ENCODE results near the gene CBLN3. TPM values are rescaled to one million over a fixed set of nuclear protein-coding genes. Genes with fewer than 3 reads are reported as not detected.
A peak's percentile ranks its signal among the peaks of the same experiment; 100 is the strongest.

CBLN3 gene
- total RNA-seq, 1 experiment from 2014 or later: 0.94 TPM

DNA sequence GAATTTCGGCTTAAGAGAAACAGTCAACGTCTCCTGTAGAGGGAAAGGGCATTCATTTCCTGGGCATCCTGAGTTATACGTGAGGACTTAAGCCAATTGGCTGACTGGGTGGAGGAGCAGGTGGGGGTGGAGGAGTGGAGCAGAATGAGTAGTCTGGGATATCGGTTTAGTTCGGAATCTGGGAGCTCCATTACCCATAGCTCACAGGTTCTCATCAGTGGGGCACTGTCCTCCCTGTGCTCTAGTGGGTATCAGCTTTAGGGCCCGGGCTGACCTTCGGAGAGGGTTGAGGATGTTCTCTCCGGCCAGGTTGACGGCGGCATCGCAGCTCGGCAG is 12.4 kb upstream of the CBLN3 start:
- TF ChIP-seq, protein P1, sequence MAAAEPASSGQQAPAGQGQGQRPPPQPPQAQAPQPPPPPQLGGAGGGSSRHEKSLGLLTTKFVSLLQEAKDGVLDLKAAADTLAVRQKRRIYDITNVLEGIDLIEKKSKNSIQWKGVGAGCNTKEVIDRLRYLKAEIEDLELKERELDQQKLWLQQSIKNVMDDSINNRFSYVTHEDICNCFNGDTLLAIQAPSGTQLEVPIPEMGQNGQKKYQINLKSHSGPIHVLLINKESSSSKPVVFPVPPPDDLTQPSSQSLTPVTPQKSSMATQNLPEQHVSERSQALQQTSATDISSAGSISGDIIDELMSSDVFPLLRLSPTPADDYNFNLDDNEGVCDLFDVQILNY (CRISPR knock-in tag; IDR thresholded peaks at IDR 0.05): no peak
- TF ChIP-seq, protein P2, sequence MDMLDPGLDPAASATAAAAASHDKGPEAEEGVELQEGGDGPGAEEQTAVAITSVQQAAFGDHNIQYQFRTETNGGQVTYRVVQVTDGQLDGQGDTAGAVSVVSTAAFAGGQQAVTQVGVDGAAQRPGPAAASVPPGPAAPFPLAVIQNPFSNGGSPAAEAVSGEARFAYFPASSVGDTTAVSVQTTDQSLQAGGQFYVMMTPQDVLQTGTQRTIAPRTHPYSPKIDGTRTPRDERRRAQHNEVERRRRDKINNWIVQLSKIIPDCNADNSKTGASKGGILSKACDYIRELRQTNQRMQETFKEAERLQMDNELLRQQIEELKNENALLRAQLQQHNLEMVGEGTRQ (CRISPR knock-in tag; IDR thresholded peaks at IDR 0.05): no peak
- TF ChIP-seq, protein P3, sequence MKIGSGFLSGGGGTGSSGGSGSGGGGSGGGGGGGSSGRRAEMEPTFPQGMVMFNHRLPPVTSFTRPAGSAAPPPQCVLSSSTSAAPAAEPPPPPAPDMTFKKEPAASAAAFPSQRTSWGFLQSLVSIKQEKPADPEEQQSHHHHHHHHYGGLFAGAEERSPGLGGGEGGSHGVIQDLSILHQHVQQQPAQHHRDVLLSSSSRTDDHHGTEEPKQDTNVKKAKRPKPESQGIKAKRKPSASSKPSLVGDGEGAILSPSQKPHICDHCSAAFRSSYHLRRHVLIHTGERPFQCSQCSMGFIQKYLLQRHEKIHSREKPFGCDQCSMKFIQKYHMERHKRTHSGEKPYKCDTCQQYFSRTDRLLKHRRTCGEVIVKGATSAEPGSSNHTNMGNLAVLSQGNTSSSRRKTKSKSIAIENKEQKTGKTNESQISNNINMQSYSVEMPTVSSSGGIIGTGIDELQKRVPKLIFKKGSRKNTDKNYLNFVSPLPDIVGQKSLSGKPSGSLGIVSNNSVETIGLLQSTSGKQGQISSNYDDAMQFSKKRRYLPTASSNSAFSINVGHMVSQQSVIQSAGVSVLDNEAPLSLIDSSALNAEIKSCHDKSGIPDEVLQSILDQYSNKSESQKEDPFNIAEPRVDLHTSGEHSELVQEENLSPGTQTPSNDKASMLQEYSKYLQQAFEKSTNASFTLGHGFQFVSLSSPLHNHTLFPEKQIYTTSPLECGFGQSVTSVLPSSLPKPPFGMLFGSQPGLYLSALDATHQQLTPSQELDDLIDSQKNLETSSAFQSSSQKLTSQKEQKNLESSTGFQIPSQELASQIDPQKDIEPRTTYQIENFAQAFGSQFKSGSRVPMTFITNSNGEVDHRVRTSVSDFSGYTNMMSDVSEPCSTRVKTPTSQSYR (CRISPR knock-in tag; IDR thresholded peaks at IDR 0.05): 0 out of 2 replicates have a peak, but pooled peaks have one; percentile 10
- TF ChIP-seq ETV6 (CRISPR knock-in tag; IDR thresholded peaks at IDR 0.05) (no peak), EMX1 (CRISPR knock-in tag; IDR thresholded peaks at IDR 0.05) (0 out of 2 replicates have a peak, but pooled peaks have one; percentile 62), ZNF232 (CRISPR knock-in tag; IDR thresholded peaks at IDR 0.05) (no peak), GABPB1 (CRISPR knock-in tag; IDR thresholded peaks at IDR 0.05) (no peak)
- ATAC-seq (peak; percentile 12), DNase-seq (ENCODE audit: low spot score) (no peak)
- Mint-ChIP-seq H3K9me3 (peaks cover 3% of the 10 kb centered on the region; the same call in 1 of the 2 replicates), H3K4me1 (peaks cover 10% of the 10 kb centered on the region), H3K36me3 (peaks cover 27% of the 10 kb centered on the region), H3K4me3 (peak overlapping the region; percentile 88), H3K27ac (peak overlapping the region; percentile 99), H3K27me3 (ENCODE audit: low read depth) (no peaks in the 10 kb centered on the region)
- ChIA-PET CTCF (interaction anchor here (0.7 to 3.6 kb wide), 12 partner anchors 11 to 226 kb away, joined by 3 to 60 read pairs (median 6); partner anchors contain the start of genes CBLN3, CIDEB, KHNYN and LTB4R), POLR2A (interaction anchor here (0.7 to 1.6 kb wide), 5 partner anchors 11 to 109 kb away, joined by 3 to 15 read pairs (median 3); partner anchors contain the start of gene NYNRIN)

DNA sequence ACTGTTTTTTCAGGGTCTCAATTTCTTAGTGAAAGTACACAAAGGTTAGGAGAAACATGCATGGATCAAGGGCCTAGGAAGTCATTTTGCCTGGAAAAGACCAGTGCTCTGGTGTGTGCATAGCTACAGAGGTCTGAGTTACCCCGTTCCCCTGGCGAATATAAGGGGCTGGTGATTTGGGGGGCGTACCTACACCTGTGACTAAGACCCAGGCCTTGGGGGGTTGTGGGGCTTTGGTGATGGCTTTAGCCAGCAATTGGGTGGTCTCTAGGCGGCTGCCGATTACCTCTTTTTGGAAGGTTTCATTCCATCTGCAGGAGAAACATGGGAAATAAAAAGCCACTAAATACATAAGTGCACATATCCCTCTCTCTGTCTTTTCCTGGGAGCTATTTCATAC is 12.0 kb upstream of the CBLN3 start:
- Mint-ChIP-seq H3K27me3 (ENCODE audit: low read depth) (no peaks in the 10 kb centered on the region), H3K4me1 (peaks cover 10% of the 10 kb centered on the region), H3K36me3 (peaks cover 28% of the 10 kb centered on the region), H3K27ac (peak overlapping the region; percentile 99), H3K4me3 (peak overlapping the region; percentile 88), H3K9me3 (peaks cover 3% of the 10 kb centered on the region; the same call in 1 of the 2 replicates)
- ATAC-seq (no peak), DNase-seq (ENCODE audit: low spot score) (no peak)
- ChIA-PET POLR2A (interaction anchor here (0.7 to 1.6 kb wide), 4 partner anchors 10 to 109 kb away, joined by 3 to 15 read pairs (median 6); partner anchors contain the start of gene NYNRIN), CTCF (interaction anchor here (0.7 to 3.6 kb wide), 12 partner anchors 10 to 226 kb away, joined by 3 to 60 read pairs (median 6); partner anchors contain the start of genes CBLN3, CIDEB, KHNYN and LTB4R)
- TF ChIP-seq GRHL2 (CRISPR knock-in tag; IDR thresholded peaks at IDR 0.05; ENCODE audit: insufficient replicate concordance, severe bottlenecking): no peak

DNA sequence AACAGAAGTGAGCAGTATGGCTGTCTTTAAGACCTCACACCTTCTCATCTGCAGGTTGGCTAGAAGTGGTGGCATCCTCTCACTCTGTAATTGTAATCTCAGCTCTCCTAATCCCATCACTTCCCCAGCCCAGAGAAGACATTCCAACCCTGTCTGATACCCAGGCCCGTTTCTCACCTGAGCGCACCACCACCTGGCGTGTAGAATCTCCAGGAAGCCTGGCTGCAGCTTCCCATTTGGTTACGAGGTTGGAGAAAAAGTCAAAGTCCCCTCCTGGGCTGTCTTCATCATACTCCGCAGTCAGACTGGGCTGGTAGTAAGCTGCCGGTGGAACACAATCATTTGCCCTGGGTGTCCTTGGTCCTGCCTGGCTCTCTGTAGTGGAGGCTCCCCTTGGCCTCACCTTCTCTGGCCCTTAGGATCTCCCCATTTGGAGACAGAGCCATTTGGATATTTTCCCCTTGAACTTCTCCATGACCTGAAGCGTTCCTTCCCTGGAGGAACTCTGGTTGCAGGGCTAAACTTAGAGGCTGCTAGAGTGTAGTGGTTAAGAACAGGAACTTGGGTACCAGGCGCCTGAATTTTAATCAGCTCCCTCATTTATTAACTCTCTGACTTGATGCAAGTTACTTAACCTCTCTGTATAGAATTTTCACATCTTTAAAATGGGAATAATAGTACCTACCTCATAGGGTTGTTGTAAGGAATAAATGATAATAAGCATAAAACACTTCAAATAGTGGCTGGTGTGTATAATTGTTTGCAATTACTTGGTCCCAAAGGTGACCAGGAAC is 11.3 kb upstream of the CBLN3 start:
- H3K4me3 Mint-ChIP-seq: peak overlapping the region; percentile 88
- no peak overlapping the region for H3K27ac Mint-ChIP-seq
- ATAC-seq (no peak), DNase-seq (ENCODE audit: low spot score) (no peak)
- H3K9me3 Mint-ChIP-seq: peaks cover 3% of the 10 kb centered on the region; the same call in 1 of the 2 replicates
- peaks cover 10% of the 10 kb centered on the region for H3K4me1 Mint-ChIP-seq
- POLR2A ChIA-PET: interaction anchor here (1.4 to 1.6 kb wide), 2 partner anchors 10 to 108 kb away, joined by 9 to 15 read pairs; no protein-coding TSS in a partner anchor
- H3K36me3 Mint-ChIP-seq: peaks cover 28% of the 10 kb centered on the region
- CTCF ChIA-PET: interaction anchor here (1.1 to 3.6 kb wide), 3 partner anchors 10 to 112 kb away, joined by 5 to 60 read pairs (median 25); partner anchors contain the start of genes CBLN3 and KHNYN
- no peaks in the 10 kb centered on the region for H3K27me3 Mint-ChIP-seq (ENCODE audit: low read depth)
- no peak for TF ChIP-seq FOXK1 (CRISPR knock-in tag; IDR thresholded peaks at IDR 0.05)
- no peak for TF ChIP-seq FOXP1 (CRISPR knock-in tag; IDR thresholded peaks at IDR 0.05; ENCODE audit: borderline replicate concordance)
- TF ChIP-seq ZNF263 (CRISPR knock-in tag; IDR thresholded peaks at IDR 0.05; ENCODE audit: low read depth): no peak
- TF ChIP-seq, protein P4, sequence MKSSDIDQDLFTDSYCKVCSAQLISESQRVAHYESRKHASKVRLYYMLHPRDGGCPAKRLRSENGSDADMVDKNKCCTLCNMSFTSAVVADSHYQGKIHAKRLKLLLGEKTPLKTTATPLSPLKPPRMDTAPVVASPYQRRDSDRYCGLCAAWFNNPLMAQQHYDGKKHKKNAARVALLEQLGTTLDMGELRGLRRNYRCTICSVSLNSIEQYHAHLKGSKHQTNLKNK (CRISPR knock-in tag; IDR thresholded peaks at IDR 0.05): no peak
- no peak for TF ChIP-seq NFE2L1 (CRISPR knock-in tag; IDR thresholded peaks at IDR 0.05)
- TF ChIP-seq, protein P2 (CRISPR knock-in tag; IDR thresholded peaks at IDR 0.05): no peak
- TF ChIP-seq PRRX2 (CRISPR knock-in tag; IDR thresholded peaks at IDR 0.05): no peak
- no peak for TF ChIP-seq ATF1 (CRISPR knock-in tag; IDR thresholded peaks at IDR 0.05)
- TF ChIP-seq, protein P5, sequence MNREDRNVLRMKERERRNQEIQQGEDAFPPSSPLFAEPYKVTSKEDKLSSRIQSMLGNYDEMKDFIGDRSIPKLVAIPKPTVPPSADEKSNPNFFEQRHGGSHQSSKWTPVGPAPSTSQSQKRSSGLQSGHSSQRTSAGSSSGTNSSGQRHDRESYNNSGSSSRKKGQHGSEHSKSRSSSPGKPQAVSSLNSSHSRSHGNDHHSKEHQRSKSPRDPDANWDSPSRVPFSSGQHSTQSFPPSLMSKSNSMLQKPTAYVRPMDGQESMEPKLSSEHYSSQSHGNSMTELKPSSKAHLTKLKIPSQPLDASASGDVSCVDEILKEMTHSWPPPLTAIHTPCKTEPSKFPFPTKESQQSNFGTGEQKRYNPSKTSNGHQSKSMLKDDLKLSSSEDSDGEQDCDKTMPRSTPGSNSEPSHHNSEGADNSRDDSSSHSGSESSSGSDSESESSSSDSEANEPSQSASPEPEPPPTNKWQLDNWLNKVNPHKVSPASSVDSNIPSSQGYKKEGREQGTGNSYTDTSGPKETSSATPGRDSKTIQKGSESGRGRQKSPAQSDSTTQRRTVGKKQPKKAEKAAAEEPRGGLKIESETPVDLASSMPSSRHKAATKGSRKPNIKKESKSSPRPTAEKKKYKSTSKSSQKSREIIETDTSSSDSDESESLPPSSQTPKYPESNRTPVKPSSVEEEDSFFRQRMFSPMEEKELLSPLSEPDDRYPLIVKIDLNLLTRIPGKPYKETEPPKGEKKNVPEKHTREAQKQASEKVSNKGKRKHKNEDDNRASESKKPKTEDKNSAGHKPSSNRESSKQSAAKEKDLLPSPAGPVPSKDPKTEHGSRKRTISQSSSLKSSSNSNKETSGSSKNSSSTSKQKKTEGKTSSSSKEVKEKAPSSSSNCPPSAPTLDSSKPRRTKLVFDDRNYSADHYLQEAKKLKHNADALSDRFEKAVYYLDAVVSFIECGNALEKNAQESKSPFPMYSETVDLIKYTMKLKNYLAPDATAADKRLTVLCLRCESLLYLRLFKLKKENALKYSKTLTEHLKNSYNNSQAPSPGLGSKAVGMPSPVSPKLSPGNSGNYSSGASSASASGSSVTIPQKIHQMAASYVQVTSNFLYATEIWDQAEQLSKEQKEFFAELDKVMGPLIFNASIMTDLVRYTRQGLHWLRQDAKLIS (CRISPR knock-in tag; IDR thresholded peaks at IDR 0.05; ENCODE audit: borderline replicate concordance): no peak
- TF ChIP-seq, protein P6, sequence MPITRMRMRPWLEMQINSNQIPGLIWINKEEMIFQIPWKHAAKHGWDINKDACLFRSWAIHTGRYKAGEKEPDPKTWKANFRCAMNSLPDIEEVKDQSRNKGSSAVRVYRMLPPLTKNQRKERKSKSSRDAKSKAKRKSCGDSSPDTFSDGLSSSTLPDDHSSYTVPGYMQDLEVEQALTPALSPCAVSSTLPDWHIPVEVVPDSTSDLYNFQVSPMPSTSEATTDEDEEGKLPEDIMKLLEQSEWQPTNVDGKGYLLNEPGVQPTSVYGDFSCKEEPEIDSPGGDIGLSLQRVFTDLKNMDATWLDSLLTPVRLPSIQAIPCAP (CRISPR knock-in tag; IDR thresholded peaks at IDR 0.05): no peak
- TF ChIP-seq NR3C1 (CRISPR knock-in tag; conservative IDR thresholded peaks at IDR 0.05; ENCODE audit: low read depth): no peak
